Psoas muscle (tissue), 8 donors: ENCODE data around the gene FOXF1. TPM values are rescaled to one million over a fixed set of nuclear protein-coding genes. Genes with fewer than 3 reads are reported as not detected.

ENCODE experiments used
- ATAC-seq, 4 donors: fragments of 200-7000 bp; cut with Tn5 transposase; one replicate each; pipeline ENCODE4 v1.9.1; 2020; ENCODE audit warnings: moderate library complexity in 3 of 4, mild to moderate bottlenecking in 2 of 4
- DNase-seq, 2 donors: peaks; one replicate each; pipeline ENCODE4 v3.0.0-alpha.2; 2020
- H3K27ac ChIP-seq: fragments of 200-600 bp; one replicate; pipeline ENCODE4 v1.8.0; 2022
- H3K27me3 ChIP-seq, 3 donors: fragments of 200-600 bp in 1 of 3; one replicate each; pipeline versions ENCODE4 v1.6.1 to v1.8.0; 2013 to 2022; ENCODE audit warnings: low read length in 2 of 3, mild to moderate bottlenecking in 2 of 3, moderate library complexity in 1 of 3; ENCODE audit not compliant: insufficient read depth in 3 of 3
- H3K36me3 ChIP-seq, 2 donors: fragments of 200-600 bp in 1 of 2; one replicate each; pipeline versions ENCODE4 v1.6.1 to v1.8.0; 2013 to 2022; ENCODE audit warnings: low read depth in 1 of 2, mild to moderate bottlenecking in 1 of 2, moderate library complexity in 1 of 2; ENCODE audit not compliant: insufficient read depth in 1 of 2
- H3K4me1 ChIP-seq: fragments of 200-600 bp; one replicate; pipeline ENCODE4 v1.8.0; 2022
- H3K4me3 ChIP-seq: fragments of 200-600 bp; one replicate; pipeline ENCODE4 v1.8.0; 2022; ENCODE audit warnings: mild to moderate bottlenecking
- H3K9me3 ChIP-seq: fragments of 200-600 bp; one replicate; pipeline ENCODE4 v1.8.0; 2022
- CTCF ChIP-seq: fragments of 200-600 bp; IDR thresholded peaks from one replicate; pipeline ENCODE4 v1.8.0; 2022; ENCODE audit warnings: antibody characterized with exemption
- WGBS, 3 donors: extraction: QIAGEN DNeasy Blood & Tissue Kit; methylation state at CpG; one replicate each; pipeline versions ENCODE4 v1.1.6 to v1.1.7; 2013; 5-methylcytosine and 5-hydroxymethylcytosine counted together
- intact Hi-C, 2 donors: fragments of 100-400 bp; cut with DNase I; formaldehyde crosslinking; loops; one replicate each; pipeline versions ENCODE4 v1.11.0 to v1.14.2; 2022
- polyA plus RNA-seq, 3 donors: library from polyadenylated mRNA; stranded (reverse); fragments of 200-250 nt; gene quantifications; one replicate each; pipeline ENCODE4 v1.2.3, GENCODE V29; 2013
- total RNA-seq, 4 donors: library from RNA; stranded (reverse); fragmentation: NEBNext Ultra II Directional in 2 of 4; extraction: Animal tissue kit (Norgen Biotek cat#: 25700) in 2 of 4; gene quantifications; one replicate each; pipeline versions ENCODE4 v1.2.1 to v1.2.4, GENCODE V29; 2021 to 2023
- donor health status: healthy with polysubstance abuse.
- donor health status: DM: no; HTN: no; CAD: no; lungs with moderate emphysema.
- donor health status: Bipolar disorder and iron deficiency.
- donor health status: healthy.
- donor health status: DM: yes; HTN: yes; CAD: no.
- donor health status: DM: no; HTN: no; CAD: no.
- donor health status: DM: no; HTN: no; CAD: no.
- donor health status: DM: yes; HTN: yes; CAD: no.

FOXF1 gene
- total and polyA plus RNA-seq, 7 donors, result 0.01 to 0.12 (median 0.03) TPM; not detected in 2

- no peak for TF ChIP-seq CTCF
- peaks cover 0 to 36% of the 10 kb centered on the region in 2 donors for H3K36me3 ChIP-seq
- intact Hi-C loops, result no loop called here
- peaks cover 0 to 6% (median 0%) of the 10 kb centered on the region in 3 donors for H3K27me3 ChIP-seq
- H3K4me1 ChIP-seq, result peaks cover 10% of the 10 kb centered on the region
- peak overlapping the region; percentile 94 for H3K27ac ChIP-seq
- no peaks in the 10 kb centered on the region for H3K9me3 ChIP-seq
- H3K4me3 ChIP-seq, result peak overlapping the region; percentile 92
- WGBS, 3 donors, result 9 to 10% (median 9%) methylated on average over 10 of the region's 10 CpGs
- ATAC-seq (no peak), DNase-seq (no peak)
These were observed 44.2 kb downstream of the FOXF1 start for GRCh38 chr16:86554599-86554916.

GRCh38 chr16:86554917-86555703, 44.8 kb downstream of the FOXF1 start, which contains the start of gene MTHFSD:
Gene MTHFSD (minus strand): TSS chr16:86555235. CDS start chr16:86555184, 51 bp downstream.
- Histone ChIP-seq H3K36me3 (peaks cover 0 to 31% of the 10 kb centered on the region in 2 donors), H3K4me3 (peak within 1 kb of the TSS; percentile 92), H3K27ac (peak within 1 kb of the TSS; percentile 94), H3K4me1 (peaks cover 10% of the 10 kb centered on the region), H3K9me3 (no peaks in the 10 kb centered on the region), H3K27me3 (peaks cover 0 to 9% (median 0%) of the 10 kb centered on the region in 3 donors)
- DNase-seq (peak; percentile 95 to 98), ATAC-seq (peak; percentile 94 to 99 (median 96))
- WGBS, 3 donors, result 3 to 4% (median 3%) methylated on average over 66 to 70 of the region's 70 CpGs
- TF ChIP-seq CTCF, result no peak
- intact Hi-C loops, result no loop called here

- ATAC-seq (peak; percentile 1 to 26 (median 18)), DNase-seq (no peak)
- H3K4me1 ChIP-seq, result peaks cover 10% of the 10 kb centered on the region
- H3K27me3 ChIP-seq, result peaks cover 0 to 15% (median 2%) of the 10 kb centered on the region in 3 donors
- H3K4me3 ChIP-seq, result peak overlapping the region; percentile 92
- H3K9me3 ChIP-seq, result no peaks in the 10 kb centered on the region
- no peak for TF ChIP-seq CTCF
- intact Hi-C loops, result no loop called here
- WGBS, 3 donors, result 15 to 30% (median 22%) methylated on average over 17 of the region's 17 CpGs
- H3K36me3 ChIP-seq, result peaks cover 0 to 26% of the 10 kb centered on the region in 2 donors
- peak overlapping the region; percentile 94 for H3K27ac ChIP-seq
These were observed 45.4 kb downstream of the FOXF1 start for GRCh38 chr16:86555704-86556075.

GRCh38 chr16:86556576-86556975, 46.2 kb downstream of the FOXF1 start:
- peaks cover 0 to 18% of the 10 kb centered on the region in 2 donors for H3K36me3 ChIP-seq
- no peak for TF ChIP-seq CTCF
- intact Hi-C loops, result no loop called here
- H3K4me1 ChIP-seq, result peaks cover 10% of the 10 kb centered on the region
- H3K9me3 ChIP-seq, result no peaks in the 10 kb centered on the region
- peaks cover 0 to 24% (median 2%) of the 10 kb centered on the region in 3 donors for H3K27me3 ChIP-seq
- peak overlapping the region; percentile 36 for H3K27ac ChIP-seq
- 8 to 29% (median 20%) methylated on average over 5 of the region's 5 CpGs for WGBS, 3 donors
- peak overlapping the region; percentile 92 for H3K4me3 ChIP-seq
- DNase-seq (no peak), ATAC-seq (peak; percentile 26 to 55 (median 48))
